CD4-positive, alpha-beta T cell treated with Interferon gamma for 1 hour (primary cell): Measurements from ENCODE around the gene BSPRY.

ENCODE experiments used
- DNase-seq: peaks from one replicate; pipeline ENCODE4 v3.0.0-alpha.2; 2020

Gene BSPRY

GRCh38 chr9:113349445-113350094 is at the start of gene BSPRY:
TSS of gene BSPRY (plus strand) at chr9:113349541. CDS start at chr9:113349580, 39 bp downstream.
- DNase-seq = peak; percentile 15

GRCh38 chr9:113299800-113300292 is 49.5 kb upstream of the BSPRY start:
- DNase-seq = no peak

GRCh38 chr9:113301548-113301947 is 47.8 kb upstream of the BSPRY start:
- no peak for DNase-seq

GRCh38 chr9:113302792-113303418 is 46.4 kb upstream of the BSPRY start, which contains the start of gene RNF183:
TSS of gene RNF183 (minus strand) at chr9:113303376. CDS start at chr9:113298184, 5,192 bp downstream.
- DNase-seq = no peak

- no peak for DNase-seq
These were observed 42.8 kb upstream of the BSPRY start for GRCh38 chr9:113306566-113306965.

- DNase-seq = no peak
These were observed 41.9 kb upstream of the BSPRY start for GRCh38 chr9:113307396-113307975.

GRCh38 chr9:113309204-113309813 is 40.0 kb upstream of the BSPRY start:
- DNase-seq = no peak

GRCh38 chr9:113310538-113310937 is 38.8 kb upstream of the BSPRY start:
- no peak for DNase-seq

GRCh38 chr9:113311961-113312360 is 37.4 kb upstream of the BSPRY start:
- DNase-seq = no peak

GRCh38 chr9:113313261-113313660 is 36.1 kb upstream of the BSPRY start:
- DNase-seq = no peak

GRCh38 chr9:113315231-113315630 is 34.1 kb upstream of the BSPRY start:
- DNase-seq = no peak

- no peak for DNase-seq
These were observed 33.3 kb upstream of the BSPRY start for GRCh38 chr9:113316030-113316429.

GRCh38 chr9:113317777-113318176 is 31.6 kb upstream of the BSPRY start:
- no peak for DNase-seq

GRCh38 chr9:113319054-113319453 is 30.3 kb upstream of the BSPRY start:
- no peak for DNase-seq

- DNase-seq = no peak
These were observed 29.3 kb upstream of the BSPRY start for GRCh38 chr9:113320051-113320450.

GRCh38 chr9:113322671-113323070 is 26.7 kb upstream of the BSPRY start:
- DNase-seq = no peak

GRCh38 chr9:113326230-113326629 is 23.1 kb upstream of the BSPRY start:
- DNase-seq = no peak

GRCh38 chr9:113328045-113328782 is 21.1 kb upstream of the BSPRY start:
- no peak for DNase-seq

GRCh38 chr9:113331780-113332179 is 17.6 kb upstream of the BSPRY start:
- DNase-seq = no peak

GRCh38 chr9:113337714-113338113 is 11.6 kb upstream of the BSPRY start:
- no peak for DNase-seq

- peak; percentile 75 for DNase-seq
These were observed 9.2 kb upstream of the BSPRY start, which contains the start of gene WDR31 for GRCh38 chr9:113340011-113340699. TSS of gene WDR31 (minus strand) at chr9:113340275. CDS start at chr9:113332022, 8,253 bp downstream.
